ENCODE measurements around the gene PRKG1. TPM values are rescaled to one million over a fixed set of nuclear protein-coding genes. Genes with fewer than 3 reads are reported as not detected.

Gene PRKG1
- total and polyA plus RNA-seq, 2 of the 8 experiments (the other 6 are each of a cell fraction or from before 2014, with no cell fraction given): 4.2 to 15.2 TPM

DNA sequence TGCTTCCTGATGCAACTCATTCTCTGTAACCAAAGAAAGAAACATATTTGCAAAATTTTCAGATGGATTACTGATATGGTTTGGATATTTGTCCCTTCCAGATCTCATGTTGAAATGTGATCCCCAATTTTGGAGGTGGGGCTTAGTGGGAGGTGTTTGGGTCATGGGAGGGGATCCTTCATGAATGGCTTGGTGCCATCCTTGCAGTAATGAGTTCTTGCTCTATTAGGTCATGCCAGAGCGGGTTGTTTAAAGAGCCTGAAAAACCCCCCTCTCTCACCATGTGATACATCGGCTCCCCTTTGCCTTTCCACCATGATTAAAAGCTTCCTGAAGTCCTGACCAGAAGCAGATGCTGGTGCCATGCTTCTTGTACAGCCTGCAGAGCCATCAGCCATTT, 43.8 kb upstream of the PRKG1 start (continued):
- TF ChIP-seq RNF2 (IDR thresholded peaks at IDR 0.05; ENCODE audit: borderline replicate concordance, low read depth, low read length, missing control alignments, poor library complexity, severe bottlenecking): no peak
- TF ChIP-seq NANOG (IDR thresholded peaks at IDR 0.05; ENCODE audit: insufficient read depth, low read depth, low read length, poor library complexity, severe bottlenecking): no peak
- no peak for TF ChIP-seq CHD1 (IDR thresholded peaks at IDR 0.05; ENCODE audit: low read depth, low read length)
- TF ChIP-seq RBBP5 (IDR thresholded peaks at IDR 0.05; ENCODE audit: borderline replicate concordance, low read depth, low read length): no peak
- TF ChIP-seq BRCA1 (IDR thresholded peaks at IDR 0.05; ENCODE audit: low read depth, low read length): no peak
- TF ChIP-seq, protein P1, sequence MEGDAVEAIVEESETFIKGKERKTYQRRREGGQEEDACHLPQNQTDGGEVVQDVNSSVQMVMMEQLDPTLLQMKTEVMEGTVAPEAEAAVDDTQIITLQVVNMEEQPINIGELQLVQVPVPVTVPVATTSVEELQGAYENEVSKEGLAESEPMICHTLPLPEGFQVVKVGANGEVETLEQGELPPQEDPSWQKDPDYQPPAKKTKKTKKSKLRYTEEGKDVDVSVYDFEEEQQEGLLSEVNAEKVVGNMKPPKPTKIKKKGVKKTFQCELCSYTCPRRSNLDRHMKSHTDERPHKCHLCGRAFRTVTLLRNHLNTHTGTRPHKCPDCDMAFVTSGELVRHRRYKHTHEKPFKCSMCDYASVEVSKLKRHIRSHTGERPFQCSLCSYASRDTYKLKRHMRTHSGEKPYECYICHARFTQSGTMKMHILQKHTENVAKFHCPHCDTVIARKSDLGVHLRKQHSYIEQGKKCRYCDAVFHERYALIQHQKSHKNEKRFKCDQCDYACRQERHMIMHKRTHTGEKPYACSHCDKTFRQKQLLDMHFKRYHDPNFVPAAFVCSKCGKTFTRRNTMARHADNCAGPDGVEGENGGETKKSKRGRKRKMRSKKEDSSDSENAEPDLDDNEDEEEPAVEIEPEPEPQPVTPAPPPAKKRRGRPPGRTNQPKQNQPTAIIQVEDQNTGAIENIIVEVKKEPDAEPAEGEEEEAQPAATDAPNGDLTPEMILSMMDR (IDR thresholded peaks at IDR 0.05; ENCODE audit: control extremely low read depth in 1 of 3, insufficient read depth in 1 of 3, low read depth in 1 of 3, low read length in 3 of 3): no peak

Measured in H1 (cell line).